ENCODE results near the gene TSPO. TPM values are rescaled to one million over a fixed set of nuclear protein-coding genes. Genes with fewer than 3 reads are reported as not detected.

Gene TSPO
- total RNA-seq, 1 experiment from 2014 or later: 144 TPM

DNA sequence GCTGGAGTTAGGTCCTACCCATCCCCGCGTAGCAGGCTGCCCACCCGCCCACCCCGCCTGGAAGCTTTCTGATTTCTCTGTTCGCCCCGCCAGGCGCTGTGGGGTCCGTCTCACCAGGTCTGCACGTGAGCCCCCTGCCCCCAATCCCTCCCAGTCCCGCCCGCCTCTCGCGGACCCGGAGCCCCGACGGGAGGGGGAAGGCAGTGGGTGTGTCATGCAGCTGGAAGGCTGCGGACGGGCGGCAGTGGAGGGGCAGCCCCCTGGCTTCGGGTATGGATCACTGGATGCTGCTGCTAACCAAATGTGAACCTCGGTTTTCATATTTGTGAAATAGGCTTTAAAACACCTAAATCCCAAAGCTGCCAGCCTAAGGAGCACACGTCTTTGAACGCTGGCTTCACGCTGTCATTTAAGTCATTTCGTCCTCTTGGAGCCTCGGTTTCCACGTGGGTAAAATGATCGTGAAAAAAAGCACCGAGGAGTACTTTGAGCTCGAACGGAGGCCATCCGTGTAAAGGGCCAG is 41.4 kb upstream of the TSPO start:
- intact Hi-C loops (cut with micrococcal nuclease; ENCODE audit: unreplicated experiment): no loop called here
- peaks cover 2% of the 10 kb centered on the region; the same call in 1 of the 2 replicates for H3K27me3 ChIP-seq (ENCODE audit: control insufficient read depth, insufficient read depth, low read length)
- POLR2A ChIA-PET: no interaction called here

GRCh38 chr22:43110444-43110926 is 40.9 kb upstream of the TSPO start, which contains the start of gene BIK:
TSS of gene BIK (plus strand) at chr22:43110750. CDS start at chr22:43124023, 13,273 bp downstream.
- H3K36me3 ChIP-seq (ENCODE audit: control insufficient read depth, insufficient read depth, low read length): no peaks in the 10 kb centered on the region
- H3K9me3 ChIP-seq (ENCODE audit: control insufficient read depth, insufficient read depth, low read depth, low read length): no peaks in the 10 kb centered on the region
- no peaks in the 10 kb centered on the region for H3K4me1 ChIP-seq (ENCODE audit: control insufficient read depth, insufficient read depth, low read length)
- in situ Hi-C loops (cut with HindIII; ENCODE audit: low pct_unique_long_range_greater_than_20kb, low sequenced_read_pairs) (no loop called here), intact Hi-C loops (cut with micrococcal nuclease; ENCODE audit: unreplicated experiment) (no loop called here)
- ChIA-PET POLR2A (no interaction called here), CTCF (no interaction called here)
- TF ChIP-seq POLR2AphosphoS5 (IDR thresholded peaks at IDR 0.05; ENCODE audit: low read depth, low read length) (no peak), CTCF (IDR thresholded peaks at IDR 0.05) (no peak; the same call in 1 of the 2 replicates), TCF7L2 (IDR thresholded peaks at IDR 0.05; ENCODE audit: low read depth, low read length) (no peak), SIN3A (IDR thresholded peaks at IDR 0.05; ENCODE audit: borderline replicate concordance, insufficient read depth, low read depth, low read length) (no peak)
- TF ChIP-seq, protein P1, sequence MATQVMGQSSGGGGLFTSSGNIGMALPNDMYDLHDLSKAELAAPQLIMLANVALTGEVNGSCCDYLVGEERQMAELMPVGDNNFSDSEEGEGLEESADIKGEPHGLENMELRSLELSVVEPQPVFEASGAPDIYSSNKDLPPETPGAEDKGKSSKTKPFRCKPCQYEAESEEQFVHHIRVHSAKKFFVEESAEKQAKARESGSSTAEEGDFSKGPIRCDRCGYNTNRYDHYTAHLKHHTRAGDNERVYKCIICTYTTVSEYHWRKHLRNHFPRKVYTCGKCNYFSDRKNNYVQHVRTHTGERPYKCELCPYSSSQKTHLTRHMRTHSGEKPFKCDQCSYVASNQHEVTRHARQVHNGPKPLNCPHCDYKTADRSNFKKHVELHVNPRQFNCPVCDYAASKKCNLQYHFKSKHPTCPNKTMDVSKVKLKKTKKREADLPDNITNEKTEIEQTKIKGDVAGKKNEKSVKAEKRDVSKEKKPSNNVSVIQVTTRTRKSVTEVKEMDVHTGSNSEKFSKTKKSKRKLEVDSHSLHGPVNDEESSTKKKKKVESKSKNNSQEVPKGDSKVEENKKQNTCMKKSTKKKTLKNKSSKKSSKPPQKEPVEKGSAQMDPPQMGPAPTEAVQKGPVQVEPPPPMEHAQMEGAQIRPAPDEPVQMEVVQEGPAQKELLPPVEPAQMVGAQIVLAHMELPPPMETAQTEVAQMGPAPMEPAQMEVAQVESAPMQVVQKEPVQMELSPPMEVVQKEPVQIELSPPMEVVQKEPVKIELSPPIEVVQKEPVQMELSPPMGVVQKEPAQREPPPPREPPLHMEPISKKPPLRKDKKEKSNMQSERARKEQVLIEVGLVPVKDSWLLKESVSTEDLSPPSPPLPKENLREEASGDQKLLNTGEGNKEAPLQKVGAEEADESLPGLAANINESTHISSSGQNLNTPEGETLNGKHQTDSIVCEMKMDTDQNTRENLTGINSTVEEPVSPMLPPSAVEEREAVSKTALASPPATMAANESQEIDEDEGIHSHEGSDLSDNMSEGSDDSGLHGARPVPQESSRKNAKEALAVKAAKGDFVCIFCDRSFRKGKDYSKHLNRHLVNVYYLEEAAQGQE (IDR thresholded peaks at IDR 0.05; ENCODE audit: insufficient read depth in 1 of 2, low read depth in 2 of 2, low read length in 1 of 2): no peak
- H3K27me3 ChIP-seq (ENCODE audit: control insufficient read depth, insufficient read depth, low read length): peaks cover 2% of the 10 kb centered on the region; the same call in 1 of the 2 replicates
- no peak for DNase-seq (ENCODE audit: low read depth, low spot score)
- no TSS peak for BruUV-seq (replicated peaks)
- no peak within 1 kb of the TSS for H3K27ac ChIP-seq (ENCODE audit: low read length)
- H3K4me3 ChIP-seq (ENCODE audit: low read depth in 2 of 2, low read length in 2 of 2): peak within 1 kb of the TSS; percentile 46 to 57
- ATAC-seq: peak; percentile 78

More for the DNA sequence above, 41.4 kb upstream of the TSPO start:
- DNase-seq (ENCODE audit: low read depth, low spot score) (no peak), ATAC-seq (peak; percentile 43)
- H3K36me3 ChIP-seq (ENCODE audit: control insufficient read depth, insufficient read depth, low read length): no peaks in the 10 kb centered on the region
- no peak overlapping the region for H3K27ac ChIP-seq (ENCODE audit: low read length)
- BruUV-seq (replicated peaks): no TSS peak
- no peaks in the 10 kb centered on the region for H3K4me1 ChIP-seq (ENCODE audit: control insufficient read depth, insufficient read depth, low read length)
- TF ChIP-seq SIN3A (IDR thresholded peaks at IDR 0.05; ENCODE audit: borderline replicate concordance, insufficient read depth, low read depth, low read length) (no peak), POLR2AphosphoS5 (IDR thresholded peaks at IDR 0.05; ENCODE audit: low read depth, low read length) (no peak), TCF7L2 (IDR thresholded peaks at IDR 0.05; ENCODE audit: low read depth, low read length) (no peak), CTCF (IDR thresholded peaks at IDR 0.05) (no peak)
- TF ChIP-seq, protein P1 (IDR thresholded peaks at IDR 0.05; ENCODE audit: insufficient read depth in 1 of 2, low read depth in 2 of 2, low read length in 1 of 2): no peak
- H3K4me3 ChIP-seq (ENCODE audit: low read depth in 2 of 2, low read length in 2 of 2): peak overlapping the region; percentile 46 to 57
- H3K9me3 ChIP-seq (ENCODE audit: control insufficient read depth, insufficient read depth, low read depth, low read length): no peaks in the 10 kb centered on the region
- CTCF ChIA-PET: no interaction called here
- in situ Hi-C loops (cut with HindIII; ENCODE audit: low pct_unique_long_range_greater_than_20kb, low sequenced_read_pairs): no loop called here

All from Panc1 (cell line).